GM12874 (cell line): ENCODE results near the gene PLAU.

ENCODE experiments used
- TF ChIP-seq, protein P1 (sequence below): IDR thresholded peaks from 2 replicates; pipeline ENCODE4 v1.5.1; 2011; ENCODE audit warnings: low read depth, mild to moderate bottlenecking, control low read depth, low read length, moderate library complexity; ENCODE audit not compliant: insufficient read depth

PLAU gene

GRCh38 chr10:73923935-73924598 is 13.1 kb downstream of the PLAU start:
- TF ChIP-seq, protein P1, sequence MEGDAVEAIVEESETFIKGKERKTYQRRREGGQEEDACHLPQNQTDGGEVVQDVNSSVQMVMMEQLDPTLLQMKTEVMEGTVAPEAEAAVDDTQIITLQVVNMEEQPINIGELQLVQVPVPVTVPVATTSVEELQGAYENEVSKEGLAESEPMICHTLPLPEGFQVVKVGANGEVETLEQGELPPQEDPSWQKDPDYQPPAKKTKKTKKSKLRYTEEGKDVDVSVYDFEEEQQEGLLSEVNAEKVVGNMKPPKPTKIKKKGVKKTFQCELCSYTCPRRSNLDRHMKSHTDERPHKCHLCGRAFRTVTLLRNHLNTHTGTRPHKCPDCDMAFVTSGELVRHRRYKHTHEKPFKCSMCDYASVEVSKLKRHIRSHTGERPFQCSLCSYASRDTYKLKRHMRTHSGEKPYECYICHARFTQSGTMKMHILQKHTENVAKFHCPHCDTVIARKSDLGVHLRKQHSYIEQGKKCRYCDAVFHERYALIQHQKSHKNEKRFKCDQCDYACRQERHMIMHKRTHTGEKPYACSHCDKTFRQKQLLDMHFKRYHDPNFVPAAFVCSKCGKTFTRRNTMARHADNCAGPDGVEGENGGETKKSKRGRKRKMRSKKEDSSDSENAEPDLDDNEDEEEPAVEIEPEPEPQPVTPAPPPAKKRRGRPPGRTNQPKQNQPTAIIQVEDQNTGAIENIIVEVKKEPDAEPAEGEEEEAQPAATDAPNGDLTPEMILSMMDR = no peak

DNA sequence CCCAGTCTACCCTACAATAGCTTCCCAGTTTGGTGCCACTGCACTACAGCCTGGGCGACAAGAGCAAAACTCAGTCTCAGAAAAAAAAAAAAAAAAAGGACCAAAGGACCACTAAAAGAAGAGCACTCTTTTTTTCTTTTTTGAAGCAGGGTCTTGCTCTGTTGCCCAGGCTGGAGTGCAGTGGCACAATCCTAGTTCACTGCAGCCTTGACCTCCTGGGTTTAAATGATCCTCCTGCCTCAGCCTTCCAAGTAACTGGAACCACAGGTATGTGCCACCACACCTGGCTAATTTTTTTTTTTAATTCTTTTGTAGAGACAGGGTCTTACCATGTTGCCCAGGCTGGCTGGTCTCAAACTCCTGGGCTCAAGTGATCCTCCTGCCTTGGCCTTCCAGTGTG is 14.0 kb downstream of the PLAU start:
- TF ChIP-seq, protein P1 = no peak

DNA sequence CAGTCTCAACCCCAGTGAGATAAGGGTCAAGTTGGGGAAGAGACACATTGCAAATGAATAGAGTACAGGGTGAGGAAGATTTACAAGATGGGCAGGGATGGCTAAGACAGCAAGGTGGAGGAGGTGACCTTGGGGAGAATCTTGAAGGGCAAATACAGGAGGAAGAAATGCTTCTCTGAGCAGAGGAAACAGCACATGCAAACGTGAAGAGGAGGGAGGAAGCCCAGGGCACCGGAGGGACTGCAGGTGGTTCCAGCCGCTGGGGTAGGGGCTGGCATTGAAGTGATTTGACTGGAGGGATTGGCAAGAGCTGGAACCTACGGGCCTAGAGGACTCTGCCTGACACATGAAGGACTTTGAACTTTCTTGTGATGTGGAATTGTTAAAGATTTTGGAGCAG is 14.6 kb downstream of the PLAU start:
- TF ChIP-seq, protein P1 = no peak

- TF ChIP-seq, protein P1 = no peak
These were observed 15.3 kb downstream of the PLAU start for GRCh38 chr10:73926152-73926764.

- TF ChIP-seq, protein P1 = no peak
These were observed 21.1 kb downstream of the PLAU start for GRCh38 chr10:73931767-73932619.

GRCh38 chr10:73932620-73933112 is 21.7 kb downstream of the PLAU start:
- TF ChIP-seq, protein P1 = no peak

DNA sequence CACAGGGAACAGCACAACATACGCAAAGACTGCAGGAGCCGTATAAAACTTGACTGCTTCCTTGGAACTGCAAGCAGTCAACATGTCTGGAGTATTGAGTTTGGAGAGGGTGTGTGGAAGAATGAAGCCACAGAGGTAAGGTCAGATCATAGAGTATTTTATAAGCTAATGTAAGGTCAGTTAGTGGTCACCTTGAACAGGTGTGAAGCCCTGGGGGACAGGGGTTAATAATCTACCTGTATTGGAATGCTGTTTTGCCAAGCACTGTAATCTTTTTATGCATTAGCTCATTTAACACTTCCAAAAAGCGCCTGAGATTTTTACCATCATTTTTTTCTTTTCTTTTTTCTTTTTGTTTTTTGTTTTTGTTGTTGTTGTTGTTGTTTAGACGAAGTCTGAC is 23.1 kb downstream of the PLAU start:
- TF ChIP-seq, protein P1 = no peak
